Fibroblast of lung (primary cell): ENCODE data around the gene KANTR.

Experiments used
- CTCF ChIP-seq, 2 donors: IDR thresholded peaks in 1 of 2; conservative IDR thresholded peaks in 1 of 2; 1 replicate in 1 of 2; 2 replicates in 1 of 2; pipeline ENCODE4 v1.5.1; 2011 to 2012; ENCODE audit warnings: low read length in 2 of 2, control low read depth in 1 of 2, inconsistent platforms in 1 of 2, low read depth in 1 of 2, mild to moderate bottlenecking in 1 of 2
- EZH2 ChIP-seq: IDR thresholded peaks from 2 replicates; pipeline ENCODE4 v1.5.1; 2012; ENCODE audit warnings: low read length, control low read depth, mild to moderate bottlenecking; ENCODE audit errors: missing control alignments

- TF ChIP-seq CTCF (conservative IDR thresholded peaks at IDR 0.05 in 1 of 2, IDR thresholded peaks at IDR 0.05 in 1 of 2; ENCODE audit: low read depth in 1 of 2, low read length in 2 of 2) (no peak), EZH2 (no peak)
These were observed 62.3 kb downstream of the KANTR start for GRCh38 chrX:53156207-53156596.
